MCF 10A (cell line): Measurements from ENCODE around the gene TBC1D12. TPM values are rescaled to one million over a fixed set of nuclear protein-coding genes. Genes with fewer than 3 reads are reported as not detected.
"Not testable (repeated sequence)": the region's sequence is repeated elsewhere in the genome, so short reads cannot be mapped to it uniquely, and the experiment has no call there.

ENCODE experiments used
- BruUV-seq: library from RNA; stranded (reverse); fragments of 400-500 nt; replicated peaks from 2 replicates; lab custom pipeline; 2021; lab: Mats Ljungman, UMichigan
- CTCF ChIA-PET: fragments of 300-600 bp; sonication (Branson Sonifier 250); formaldehyde crosslinking; extraction: SDS; loops from one replicate; lab custom pipeline; 2021; ENCODE audit warnings: antibody characterized with exemption, inconsistent platforms; lab: Yijun Ruan, JAX
- POLR2A ChIA-PET: fragments of 300-600, 350-650 bp; sonication (Branson Sonifier 250); formaldehyde crosslinking; extraction: SDS; loops from one replicate; lab custom pipeline; 2020; ENCODE audit warnings: antibody characterized with exemption, inconsistent platforms; lab: Yijun Ruan, JAX
- DNase-seq: peaks from one replicate; pipeline ENCODE4 v3.0.0-alpha.2; 2018; ENCODE audit not compliant: unreplicated experiment
- H3K27ac Mint-ChIP-seq: one replicate; pipeline ENCODE4 v1.8.0; 2022; ENCODE audit warnings: mild to moderate bottlenecking, low read depth, mixed read lengths; ENCODE audit not compliant: unreplicated experiment
- H3K27me3 Mint-ChIP-seq: one replicate; pipeline ENCODE4 v1.8.0; 2022; ENCODE audit warnings: mixed read lengths; ENCODE audit not compliant: insufficient read depth, unreplicated experiment
- H3K36me3 Mint-ChIP-seq: one replicate; pipeline ENCODE4 v1.8.0; 2022; ENCODE audit warnings: mild to moderate bottlenecking, moderate library complexity, mixed read lengths; ENCODE audit not compliant: insufficient read depth, unreplicated experiment
- H3K4me1 Mint-ChIP-seq: one replicate; pipeline ENCODE4 v1.8.0; 2022; ENCODE audit warnings: mixed read lengths; ENCODE audit not compliant: insufficient read depth, unreplicated experiment
- H3K4me3 Mint-ChIP-seq: one replicate; pipeline ENCODE4 v1.8.0; 2022; ENCODE audit warnings: mild to moderate bottlenecking, moderate library complexity, mixed read lengths; ENCODE audit not compliant: unreplicated experiment
- H3K9me3 Mint-ChIP-seq: one replicate; pipeline ENCODE4 v1.8.0; 2022; ENCODE audit warnings: mixed read lengths; ENCODE audit not compliant: unreplicated experiment
- intact Hi-C: fragments of 100-400 bp; cut with micrococcal nuclease; formaldehyde crosslinking; loops from 2 replicates; pipeline ENCODE4 v1.14.1; 2022
- total RNA-seq: library from RNA; stranded (reverse); gene quantifications from 2 replicates; pipeline ENCODE4 v1.2.3, GENCODE V29; 2022
- TF ChIP-seq, protein P1 (sequence below): fragments of 200-600 bp; IDR thresholded peaks from one replicate; pipeline ENCODE4 v1.8.0; 2022; ENCODE audit warnings: antibody characterized with exemption, mild to moderate bottlenecking; ENCODE audit not compliant: unreplicated experiment

The TBC1D12 gene
- total RNA-seq, 1 experiment from 2014 or later: 5.4 TPM

DNA sequence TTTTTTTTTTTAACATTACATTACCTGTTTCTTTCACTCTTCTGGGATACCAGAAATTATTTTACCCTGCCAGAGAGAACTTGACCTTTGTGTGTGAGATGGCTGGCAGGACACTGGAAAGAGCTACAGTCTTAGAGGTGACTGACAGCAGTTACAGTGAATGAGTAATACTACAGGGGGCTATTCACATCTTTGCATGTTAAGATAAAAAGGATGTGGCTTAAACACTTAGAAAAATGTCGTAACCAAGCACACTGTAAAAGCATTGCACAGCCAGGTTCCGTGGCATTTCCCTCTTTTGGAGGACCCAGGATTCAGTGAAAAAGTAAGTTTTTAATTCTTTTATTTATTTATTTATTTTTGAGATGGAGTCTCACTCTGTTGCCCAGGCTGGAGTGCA, 18.8 kb upstream of the TBC1D12 start:
- intact Hi-C loops: no loop called here
- Mint-ChIP-seq H3K27me3 (no peaks in the 10 kb centered on the region), H3K9me3 (no peaks in the 10 kb centered on the region), H3K27ac (no peak overlapping the region), H3K4me3 (no peak overlapping the region), H3K4me1 (peaks cover 10% of the 10 kb centered on the region), H3K36me3 (no peaks in the 10 kb centered on the region)
- CTCF ChIA-PET: interaction anchor here (1.3 to 2.3 kb wide), 3 partner anchors 11 to 61 kb away, joined by 3 to 9 read pairs (median 5); partner anchors contain the start of gene NOC3L
- BruUV-seq: no TSS peak
- DNase-seq: no peak
- POLR2A ChIA-PET: interaction anchor here (0.7 kb wide), 1 partner anchor 81 kb away, joined by 3 read pairs; no protein-coding TSS in a partner anchor
- TF ChIP-seq, protein P1, sequence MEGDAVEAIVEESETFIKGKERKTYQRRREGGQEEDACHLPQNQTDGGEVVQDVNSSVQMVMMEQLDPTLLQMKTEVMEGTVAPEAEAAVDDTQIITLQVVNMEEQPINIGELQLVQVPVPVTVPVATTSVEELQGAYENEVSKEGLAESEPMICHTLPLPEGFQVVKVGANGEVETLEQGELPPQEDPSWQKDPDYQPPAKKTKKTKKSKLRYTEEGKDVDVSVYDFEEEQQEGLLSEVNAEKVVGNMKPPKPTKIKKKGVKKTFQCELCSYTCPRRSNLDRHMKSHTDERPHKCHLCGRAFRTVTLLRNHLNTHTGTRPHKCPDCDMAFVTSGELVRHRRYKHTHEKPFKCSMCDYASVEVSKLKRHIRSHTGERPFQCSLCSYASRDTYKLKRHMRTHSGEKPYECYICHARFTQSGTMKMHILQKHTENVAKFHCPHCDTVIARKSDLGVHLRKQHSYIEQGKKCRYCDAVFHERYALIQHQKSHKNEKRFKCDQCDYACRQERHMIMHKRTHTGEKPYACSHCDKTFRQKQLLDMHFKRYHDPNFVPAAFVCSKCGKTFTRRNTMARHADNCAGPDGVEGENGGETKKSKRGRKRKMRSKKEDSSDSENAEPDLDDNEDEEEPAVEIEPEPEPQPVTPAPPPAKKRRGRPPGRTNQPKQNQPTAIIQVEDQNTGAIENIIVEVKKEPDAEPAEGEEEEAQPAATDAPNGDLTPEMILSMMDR: no peak

DNA sequence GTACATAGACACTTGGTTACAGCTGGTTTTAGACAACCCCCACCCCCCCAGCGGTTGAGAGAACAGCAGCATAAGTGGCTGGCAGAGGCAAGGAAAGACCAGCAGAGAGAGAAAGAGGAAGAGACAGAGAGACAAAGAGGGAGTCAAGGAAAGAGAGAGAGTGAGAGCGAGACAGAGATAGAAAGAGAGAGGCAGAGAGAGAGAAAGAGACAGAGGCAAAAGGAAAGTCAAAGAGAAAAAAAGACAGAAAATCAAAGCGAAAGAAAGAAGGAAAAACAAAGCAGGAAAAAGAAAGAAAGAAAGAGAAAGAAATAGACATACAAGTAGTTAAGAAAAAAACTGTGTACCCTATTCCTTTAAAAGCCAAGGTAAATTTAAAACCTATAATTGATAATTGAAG, 16.6 kb upstream of the TBC1D12 start:
- DNase-seq, intact Hi-C loops, CTCF ChIA-PET, POLR2A ChIA-PET, H3K9me3 Mint-ChIP-seq, H3K27me3 Mint-ChIP-seq, H3K4me1 Mint-ChIP-seq, H3K4me3 Mint-ChIP-seq, BruUV-seq, H3K36me3 Mint-ChIP-seq, H3K27ac Mint-ChIP-seq: not testable (repeated sequence)

DNA sequence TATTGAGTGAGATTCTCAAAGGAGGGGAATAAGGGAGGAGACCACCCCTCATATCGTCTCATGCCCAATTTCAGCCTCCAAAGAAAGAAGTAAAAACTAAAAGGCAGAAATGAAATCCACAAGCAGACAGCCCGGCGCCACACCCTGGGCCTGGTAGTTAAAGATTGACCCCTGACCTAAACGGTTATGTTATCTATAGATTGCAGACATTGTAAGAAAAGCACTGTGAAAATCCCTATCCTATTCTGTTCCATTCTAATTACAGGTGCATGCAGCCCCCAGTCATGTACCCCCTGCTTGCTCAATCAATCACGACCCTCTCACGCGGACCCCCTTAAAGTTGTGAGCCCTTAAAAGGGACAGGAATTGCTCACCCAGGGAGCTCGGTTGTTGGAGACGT, 10.2 kb upstream of the TBC1D12 start:
- H3K27ac Mint-ChIP-seq, BruUV-seq, intact Hi-C loops, H3K9me3 Mint-ChIP-seq, H3K27me3 Mint-ChIP-seq, H3K36me3 Mint-ChIP-seq, DNase-seq, H3K4me3 Mint-ChIP-seq, H3K4me1 Mint-ChIP-seq, CTCF ChIA-PET: not testable (repeated sequence)
- POLR2A ChIA-PET: interaction anchor here (0.7 to 1.2 kb wide), 2 partner anchors 38 to 52 kb away, joined by 3 to 4 read pairs; no protein-coding TSS in a partner anchor

DNA sequence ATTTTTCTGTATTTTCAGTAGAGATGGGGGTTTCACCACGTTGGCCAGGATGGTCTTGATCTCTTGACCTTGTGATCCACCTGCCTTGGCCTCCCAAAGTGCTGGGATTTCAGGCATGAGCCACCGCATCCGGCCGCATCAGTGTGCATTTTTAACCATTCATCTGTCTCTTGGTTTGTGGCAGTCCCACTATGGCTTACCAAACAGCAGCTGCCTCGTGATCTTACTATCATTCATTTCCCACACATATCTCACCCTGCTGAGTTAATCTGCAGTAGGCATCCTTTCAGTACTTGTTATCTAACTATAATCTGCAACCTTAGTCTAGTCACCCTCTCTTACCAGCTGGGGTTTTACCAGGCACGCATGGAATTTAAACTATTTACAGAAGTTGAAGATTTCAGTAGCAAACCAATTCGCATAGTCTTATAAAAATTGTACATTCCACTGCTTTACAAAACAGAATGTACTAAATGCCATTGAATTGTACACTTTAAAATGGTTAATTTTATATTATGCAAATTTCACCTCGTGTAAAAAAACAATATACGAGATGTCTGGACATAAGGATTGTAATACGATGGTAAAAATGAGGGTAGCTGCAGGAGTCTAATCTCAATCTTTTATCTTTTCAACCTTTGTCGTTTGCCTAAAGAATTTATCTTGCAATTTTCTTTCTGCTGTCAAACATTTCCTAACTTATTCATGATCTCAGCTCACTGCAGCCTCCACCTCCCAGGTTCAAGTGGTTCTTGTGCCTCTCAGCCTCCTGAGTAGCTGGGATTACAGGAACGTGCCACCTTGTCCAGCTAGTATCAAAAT, 4.6 kb upstream of the TBC1D12 start:
- Mint-ChIP-seq H3K27ac (no peak overlapping the region), H3K4me1 (no peaks in the 10 kb centered on the region), H3K4me3 (no peak overlapping the region), H3K9me3 (no peaks in the 10 kb centered on the region), H3K27me3 (no peaks in the 10 kb centered on the region), H3K36me3 (no peaks in the 10 kb centered on the region)
- ChIA-PET POLR2A (interaction anchor here (0.6 to 1.0 kb wide), 2 partner anchors 31 to 34 kb away, joined by 3 to 4 read pairs; no protein-coding TSS in a partner anchor), CTCF (interaction anchor here (0.8 to 1.6 kb wide), 3 partner anchors 46 to 357 kb away, joined by 3 to 8 read pairs (median 3); no protein-coding TSS in a partner anchor)
- TF ChIP-seq, protein P1: no peak
- no peak for DNase-seq
- no TSS peak for BruUV-seq
- intact Hi-C loops: no loop called here

DNA sequence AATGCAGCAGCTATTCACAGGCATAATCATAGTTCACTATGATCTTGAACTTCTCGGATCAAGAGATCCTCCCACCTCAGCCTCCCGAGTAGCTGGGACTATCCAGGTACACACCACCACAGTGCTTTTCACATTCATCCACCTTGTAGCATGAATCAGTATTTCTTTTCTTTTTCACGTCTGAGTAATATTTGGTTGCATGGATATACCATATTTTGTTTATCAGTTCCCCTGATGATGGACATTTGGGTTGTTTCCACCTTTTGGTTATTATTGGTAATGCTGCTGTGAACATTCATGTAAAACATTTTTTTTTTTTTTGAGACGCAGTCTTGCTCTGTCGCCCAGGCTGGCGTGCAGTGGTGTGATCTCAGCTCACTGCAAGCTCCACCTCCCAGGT, 3.6 kb upstream of the TBC1D12 start:
- intact Hi-C loops: no loop called here
- no peak for DNase-seq
- no peaks in the 10 kb centered on the region for H3K36me3 Mint-ChIP-seq
- ChIA-PET CTCF (interaction anchor here (0.6 to 1.4 kb wide), 4 partner anchors 10 to 1703 kb away, joined by 3 to 8 read pairs (median 3); no protein-coding TSS in a partner anchor), POLR2A (interaction anchor here (0.6 to 1.0 kb wide), 2 partner anchors 35 to 721 kb away, joined by 3 read pairs; no protein-coding TSS in a partner anchor)
- no peak overlapping the region for H3K27ac Mint-ChIP-seq
- no peaks in the 10 kb centered on the region for H3K9me3 Mint-ChIP-seq
- no peaks in the 10 kb centered on the region for H3K27me3 Mint-ChIP-seq
- H3K4me1 Mint-ChIP-seq: no peaks in the 10 kb centered on the region
- TF ChIP-seq, protein P1: no peak
- H3K4me3 Mint-ChIP-seq: no peak overlapping the region
- no TSS peak for BruUV-seq
